Left colon (tissue), 2 donors: ENCODE measurements around the gene TRPM2. TPM values are rescaled to one million over a fixed set of nuclear protein-coding genes. Genes with fewer than 3 reads are reported as not detected.

Source experiments
- ATAC-seq: fragments of 200-7000 bp; cut with Tn5 transposase; one replicate; pipeline ENCODE4 v1.9.1; 2020; ENCODE audit warnings: mild to moderate bottlenecking, moderate library complexity
- DNase-seq, 2 donors: peaks; one replicate each; pipeline ENCODE4 v3.0.0-alpha.2; 2020
- intact Hi-C, 2 donors: fragments of 100-400 bp; cut with DNase I in 1 of 2; cut with micrococcal nuclease in 1 of 2; formaldehyde crosslinking; loops; one replicate each; pipeline versions ENCODE4 v1.11.2 to v1.14.0; 2022; cut with DNase I, micrococcal nuclease
- total RNA-seq, 2 donors: library from RNA; stranded (reverse); fragmentation: NEBNext Ultra II Directional; extraction: Animal tissue kit (Norgen Biotek cat#: 25700); gene quantifications; one replicate each; pipeline ENCODE4 v1.2.1, GENCODE V29; 2021
- donor health status: DM: no; HTN: no; CAD: no.
- donor health status: DM: yes; HTN: yes; CAD: no.

The TRPM2 gene
- total RNA-seq, 2 donors from 2014 or later = 3.3 to 5.4 TPM

DNA sequence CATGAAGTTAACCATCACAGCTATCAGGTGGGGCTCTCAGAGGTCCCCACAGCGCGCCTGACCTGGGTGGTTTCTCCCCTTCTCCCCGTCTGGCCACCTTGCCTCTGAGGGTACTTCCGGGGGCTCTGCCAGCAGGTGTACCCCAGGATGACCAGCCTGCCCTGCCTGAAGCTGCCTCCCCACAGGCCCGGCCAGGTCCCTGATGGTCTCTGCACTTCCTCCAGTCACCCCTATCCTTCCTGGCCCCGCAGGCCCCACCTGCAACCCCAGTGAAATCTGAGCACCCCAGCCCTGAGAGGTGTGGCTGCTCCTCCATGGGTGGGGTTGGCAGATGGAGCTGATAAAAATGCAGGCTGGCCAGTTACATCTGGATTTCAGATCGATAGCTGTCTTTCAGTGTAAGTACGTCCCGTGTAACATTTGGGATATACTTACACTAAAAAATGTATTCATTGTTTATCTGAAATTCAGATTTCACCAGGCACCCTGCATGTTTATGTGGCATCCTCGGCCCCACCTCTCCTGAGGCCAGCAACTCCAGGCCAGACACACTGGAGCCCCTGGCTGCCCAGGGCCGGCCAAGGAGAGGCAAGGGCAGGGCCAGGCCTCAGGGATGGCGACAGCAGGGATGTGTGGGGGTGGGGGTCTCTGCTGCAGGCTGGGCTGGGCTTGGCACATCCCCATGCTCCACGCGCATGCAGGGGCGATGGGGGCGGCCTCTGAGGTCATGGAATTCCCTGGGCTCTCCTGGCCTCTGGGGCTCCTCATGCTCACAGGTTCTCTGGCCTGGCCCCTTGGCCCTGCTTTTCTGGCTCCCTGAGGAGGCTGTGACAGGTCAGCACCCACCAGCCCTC lies 127.0 kb downstream of the TRPM2 start:
- ATAC-seq (no peak), DNase-seq (no peak)
- intact Hi-C loops = loop anchor here in 1 of 2 donors (10.0 kb wide), 1 partner anchor 136 kb away; no protein-coding TSS in a partner anchor

DNA sequence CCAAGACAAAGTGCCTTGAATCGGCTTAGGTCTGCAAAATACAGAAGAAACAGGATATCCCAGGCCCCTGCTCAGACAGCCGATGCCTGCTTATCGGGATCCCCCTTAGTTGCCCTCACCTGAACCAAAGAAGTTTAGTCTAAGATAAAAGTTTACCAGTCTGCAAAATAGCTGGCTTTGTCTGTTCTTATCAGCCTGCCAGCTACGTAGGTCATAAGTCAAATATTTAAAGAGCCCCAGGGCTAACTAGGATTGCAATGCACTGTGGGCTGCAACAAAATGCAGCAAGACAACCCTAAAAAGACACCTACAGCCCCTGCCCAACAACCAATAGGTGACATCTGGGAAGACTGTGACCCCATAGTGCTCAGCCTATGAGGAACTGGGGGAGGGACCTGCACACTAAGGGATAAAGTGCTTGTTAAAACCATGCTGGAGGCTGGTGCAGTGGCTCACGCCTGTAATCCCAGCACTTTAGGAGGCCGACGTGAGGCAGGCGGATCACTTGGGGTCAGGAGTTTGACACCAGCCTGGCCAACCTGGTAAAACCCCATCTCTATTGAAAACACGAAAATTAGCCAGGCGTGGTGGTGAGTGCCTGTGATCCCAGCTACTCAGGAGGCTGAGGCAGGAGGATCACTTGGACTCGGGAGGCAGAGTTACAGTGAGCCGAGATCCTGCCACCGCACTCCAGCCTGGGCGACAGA lies 129.3 kb downstream of the TRPM2 start:
- intact Hi-C loops = loop anchor here in 1 of 2 donors (10.0 kb wide), 1 partner anchor 138 kb away; no protein-coding TSS in a partner anchor
- ATAC-seq = no peak
- DNase-seq = no peak

DNA sequence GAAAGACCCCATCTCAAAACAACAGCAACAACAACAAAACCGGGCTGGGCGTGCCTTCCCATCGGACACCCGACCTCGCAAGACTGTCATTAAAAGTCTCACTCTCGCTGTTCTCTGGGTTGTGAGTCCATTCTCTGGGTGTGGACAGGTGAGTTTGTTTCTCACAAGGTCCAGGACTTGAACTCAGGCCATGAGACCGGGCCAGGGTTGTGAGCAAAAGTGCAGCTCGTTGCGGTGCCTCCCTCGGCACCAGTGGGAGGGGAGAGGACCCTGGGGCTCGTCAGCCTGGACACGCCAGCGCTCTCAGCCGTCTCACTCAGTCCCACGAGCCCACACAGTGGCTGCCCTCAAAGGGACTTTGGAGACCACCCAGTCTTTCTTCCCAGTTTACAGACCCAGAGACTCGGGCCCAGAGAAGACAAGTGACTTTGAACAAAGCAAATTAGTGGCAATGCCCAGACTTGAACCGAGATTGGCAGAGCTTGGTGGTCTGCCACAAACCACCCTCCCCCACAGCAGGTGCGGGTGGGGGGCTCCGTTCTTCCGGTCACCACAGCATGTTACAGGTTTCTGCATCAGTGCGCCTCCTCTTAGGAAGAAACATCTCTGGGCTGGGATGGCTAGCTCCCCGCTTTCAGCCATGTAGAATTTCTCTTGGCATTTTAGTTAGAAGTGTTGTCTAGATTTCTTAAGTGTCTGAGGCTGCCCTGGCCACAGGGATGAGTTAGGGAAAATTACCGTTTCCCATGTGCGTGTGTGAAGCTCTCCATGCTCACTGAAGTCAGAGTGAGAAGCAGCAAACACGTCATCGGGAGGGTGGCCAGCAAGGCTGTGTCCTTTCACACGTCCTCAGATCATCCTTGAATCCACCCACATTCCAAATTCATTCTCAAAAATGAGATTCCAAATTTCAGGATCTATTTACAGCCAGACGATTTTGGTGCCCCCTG lies 130.1 kb downstream of the TRPM2 start:
- ATAC-seq = no peak
- intact Hi-C loops = loop anchor here in 1 of 2 donors (10.0 kb wide), 1 partner anchor 139 kb away; no protein-coding TSS in a partner anchor

DNA sequence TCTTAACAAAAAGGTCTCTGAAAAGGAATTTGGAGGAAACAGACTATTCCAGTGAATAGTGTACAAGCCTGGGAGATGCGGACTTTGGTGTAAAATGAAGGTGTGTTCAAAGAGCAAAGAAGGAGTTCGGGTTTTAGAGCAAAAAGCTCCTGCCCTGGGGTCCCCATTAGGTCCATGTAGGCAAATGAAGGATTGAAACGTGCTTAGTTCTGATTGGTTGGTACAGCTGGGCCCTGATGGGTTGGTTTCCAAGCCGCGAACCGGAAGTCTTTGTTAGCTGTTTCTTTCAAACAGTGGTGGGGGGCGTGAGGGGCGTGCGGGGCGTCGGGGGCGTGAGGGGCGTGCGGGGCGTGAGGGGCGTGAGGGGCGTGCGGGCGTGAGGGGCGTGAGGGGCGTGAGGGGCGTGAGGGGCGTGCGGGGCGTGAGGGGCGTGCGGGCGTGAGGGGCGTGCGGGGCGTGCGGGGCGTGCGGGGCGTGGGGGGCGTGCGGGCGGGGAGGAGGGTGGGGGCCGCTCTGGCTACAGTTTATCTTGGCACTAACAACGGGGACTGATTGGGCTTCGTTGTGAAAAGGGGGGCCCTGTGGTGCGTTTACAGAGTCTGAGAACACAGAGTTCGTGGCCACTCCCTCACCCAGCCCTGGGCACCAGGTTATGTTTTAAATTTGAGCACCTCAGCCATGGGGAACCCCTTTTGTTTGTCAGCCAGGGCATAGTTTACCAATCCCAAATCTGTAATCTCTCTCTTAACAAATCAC lies 131.3 kb downstream of the TRPM2 start:
- DNase-seq (no peak), ATAC-seq (no peak)
- intact Hi-C loops = loop anchor here in 1 of 2 donors (10.0 kb wide), 1 partner anchor 140 kb away; no protein-coding TSS in a partner anchor

More for the DNA sequence above, 130.1 kb downstream of the TRPM2 start:
- no peak for DNase-seq

DNA sequence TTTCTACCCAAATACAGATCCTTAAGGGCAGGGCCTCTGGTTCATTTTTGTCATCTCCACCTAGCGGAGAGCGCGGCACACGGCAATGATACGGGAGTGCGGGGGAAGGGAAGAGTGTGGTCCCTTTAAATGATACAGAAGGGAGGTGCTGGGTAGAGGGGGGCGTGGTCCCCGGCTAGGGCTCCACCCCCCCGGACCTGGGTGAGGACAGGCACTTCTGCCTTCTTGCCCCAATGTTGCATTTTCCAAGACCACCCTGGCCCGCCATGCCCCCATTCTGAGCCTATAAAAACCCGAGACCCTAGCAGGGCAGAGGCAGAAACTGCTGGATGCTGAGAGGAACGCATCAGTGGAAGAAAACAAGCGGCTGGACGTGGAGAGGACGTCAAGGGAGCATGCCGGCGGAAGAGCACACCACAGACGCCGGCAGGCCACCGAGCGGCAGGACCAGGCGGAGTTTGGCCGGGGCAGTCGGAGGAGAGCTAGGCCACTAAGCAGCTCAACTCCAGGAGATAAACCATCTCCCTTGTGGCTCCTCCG lies 131.9 kb downstream of the TRPM2 start:
- DNase-seq (peak in 1 of 2 donors; percentile 38), ATAC-seq (peak; percentile 76)
- intact Hi-C loops = loop anchor here in 1 of 2 donors (10.0 kb wide), 1 partner anchor 141 kb away; no protein-coding TSS in a partner anchor

DNA sequence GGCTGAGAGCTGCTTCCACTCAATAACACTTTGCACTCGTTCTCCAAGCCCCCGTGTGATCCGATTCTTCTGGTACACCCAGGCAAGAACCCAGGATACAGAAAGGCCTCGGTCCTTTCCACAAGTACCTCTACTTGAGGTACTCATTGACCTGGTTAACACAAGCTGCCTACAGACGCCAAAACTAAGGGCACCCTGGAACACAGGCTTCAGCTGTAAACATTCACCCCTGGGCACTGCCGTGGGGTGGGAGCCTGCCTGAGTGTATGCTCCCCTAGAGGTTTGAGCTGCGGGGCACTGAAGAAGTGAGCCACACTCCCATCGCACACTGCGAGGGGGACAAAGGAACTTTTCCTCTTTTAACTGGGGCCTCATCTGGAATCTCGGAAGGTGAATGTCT lies 132.4 kb downstream of the TRPM2 start:
- ATAC-seq (no peak), DNase-seq (no peak)
- intact Hi-C loops = loop anchor here in 1 of 2 donors (10.0 kb wide), 1 partner anchor 141 kb away; no protein-coding TSS in a partner anchor

DNA sequence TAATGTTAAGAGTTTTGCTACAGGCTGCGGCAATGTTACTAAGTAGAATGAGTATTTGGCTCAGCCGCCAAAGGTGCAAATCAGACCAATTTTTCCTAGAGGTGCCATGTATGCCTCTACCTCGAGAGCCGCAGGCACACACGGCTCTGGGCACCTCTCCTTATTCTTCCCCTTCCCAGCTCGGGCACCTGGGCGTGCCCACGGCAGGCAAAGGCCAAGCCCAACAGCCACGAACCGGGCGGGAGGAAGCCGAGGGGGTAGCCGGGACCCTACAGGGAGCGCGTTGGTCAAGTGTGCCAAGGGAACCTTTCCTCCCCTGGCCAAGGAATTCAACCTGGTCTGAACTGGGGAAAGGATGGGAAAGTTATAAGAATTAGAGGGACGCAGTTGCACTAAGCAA lies 132.9 kb downstream of the TRPM2 start:
- peak; percentile 35 for ATAC-seq
- intact Hi-C loops = loop anchor here in 1 of 2 donors (10.0 kb wide), 1 partner anchor 142 kb away; no protein-coding TSS in a partner anchor
- DNase-seq = no peak

DNA sequence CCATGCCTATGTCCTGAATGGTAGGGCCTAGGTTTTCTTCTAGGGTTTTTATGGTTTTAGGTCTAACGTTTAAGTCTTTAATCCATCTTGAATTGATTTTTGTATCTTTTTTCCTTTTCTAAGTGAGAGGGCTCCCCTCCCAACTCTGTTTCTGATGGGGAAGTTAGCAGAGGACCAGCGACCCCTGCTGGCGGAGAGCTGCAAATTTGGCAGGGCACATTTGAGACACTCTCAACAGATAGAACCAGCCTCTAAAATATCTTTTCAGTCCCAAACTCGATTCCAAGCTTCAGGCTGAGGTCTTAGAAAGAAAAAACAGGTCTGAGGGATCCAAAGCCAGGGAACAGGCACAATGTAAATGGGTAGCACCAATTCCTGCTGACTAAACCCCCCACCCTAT lies 134.4 kb downstream of the TRPM2 start:
- DNase-seq (no peak), ATAC-seq (no peak)
- intact Hi-C loops = loop anchor here in 1 of 2 donors (10.0 kb wide), 1 partner anchor 143 kb away; no protein-coding TSS in a partner anchor

DNA sequence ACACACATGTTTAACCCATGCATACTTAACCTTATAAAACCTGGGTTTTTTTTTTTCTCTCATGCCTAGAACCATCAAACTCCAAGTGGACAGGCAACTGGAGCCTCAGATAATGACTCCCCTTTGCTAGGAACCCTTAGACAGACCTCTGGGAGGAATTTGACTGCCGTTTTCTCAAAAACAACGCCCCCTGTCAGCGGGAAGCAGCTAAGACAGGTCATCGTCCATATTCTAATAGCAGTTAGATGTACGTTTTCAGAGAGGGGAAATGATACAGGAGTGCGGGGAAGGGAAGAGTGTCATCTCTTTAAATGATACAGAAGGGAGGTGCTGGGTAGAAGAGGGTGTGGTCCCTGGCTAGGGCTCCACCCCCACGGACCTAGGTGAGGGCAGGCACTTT lies 136.5 kb downstream of the TRPM2 start:
- ATAC-seq = no peak
- no peak for DNase-seq
- intact Hi-C loops = loop anchor here in 1 of 2 donors (10.0 kb wide), 1 partner anchor 145 kb away; no protein-coding TSS in a partner anchor

DNA sequence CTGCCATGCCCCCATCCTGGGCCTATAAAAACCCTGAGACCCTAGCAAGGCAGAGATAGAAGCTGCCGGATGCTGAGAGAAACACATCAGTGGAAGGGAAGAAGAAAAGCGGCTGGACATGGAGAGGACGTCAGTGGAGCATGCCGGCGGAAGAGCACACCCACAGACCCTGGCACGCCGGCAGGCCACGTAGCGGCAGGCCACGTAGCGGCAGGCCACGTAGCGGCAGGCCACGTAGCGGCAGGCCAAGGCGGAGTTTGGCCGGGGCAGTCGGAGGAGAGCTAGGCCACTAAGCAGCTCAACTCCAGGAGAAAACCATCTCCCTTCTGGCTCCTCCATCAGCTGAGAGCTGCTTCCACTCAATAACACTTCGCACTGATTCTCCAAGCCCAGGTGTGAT lies 137.0 kb downstream of the TRPM2 start:
- DNase-seq = no peak
- ATAC-seq = no peak
- intact Hi-C loops = no loop called here

DNA sequence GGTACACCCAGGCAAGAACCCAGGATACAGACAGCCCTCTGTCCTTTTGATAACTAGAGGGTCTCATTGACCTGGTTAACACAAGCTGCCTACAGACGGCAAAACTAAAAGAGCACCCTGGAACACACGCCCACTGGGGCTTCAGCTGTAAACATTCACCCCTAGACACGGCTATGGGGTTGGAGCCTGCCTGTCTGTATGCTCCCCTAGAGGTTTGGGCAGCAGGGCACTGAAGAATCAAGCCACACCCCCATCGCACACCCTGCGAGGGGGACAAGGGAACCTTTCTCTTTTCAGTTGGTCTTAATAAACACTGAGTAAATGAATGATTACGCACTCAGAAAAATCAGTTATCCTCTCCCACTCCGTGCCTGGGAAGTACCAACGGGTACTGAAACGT lies 137.4 kb downstream of the TRPM2 start:
- ATAC-seq (no peak), DNase-seq (no peak)
- intact Hi-C loops = no loop called here

Other genes starting within 250 kb of the TRPM2 start
- 1 to 10 TPM; 1.7 to 7.2 TPM for gene PWP2, start 246.2 kb upstream of the TRPM2 start, total RNA-seq
- gene GATD3, start 219.9 kb upstream of the TRPM2 start, total RNA-seq = 10 to 100 TPM; 13.1 to 17.5 TPM
- 1 to 10 TPM; 3.2 to 5.0 TPM for gene ICOSLG, start 112.7 kb upstream of the TRPM2 start, total RNA-seq
- not detected for gene DNMT3L, start 91.7 kb upstream of the TRPM2 start, total RNA-seq
- under 1 TPM; 0.18 to 0.20 TPM for gene AIRE, start 67.7 kb upstream of the TRPM2 start, total RNA-seq
- gene PFKL, start 53.6 kb upstream of the TRPM2 start, total RNA-seq = 100 to 1,000 TPM; 239 to 245 TPM
- gene CFAP410, start 14.2 kb upstream of the TRPM2 start, total RNA-seq = 10 to 100 TPM; 21.4 to 24.7 TPM
- 1 to 10 TPM; 2.5 to 3.5 TPM for gene LRRC3, start 101.9 kb downstream of the TRPM2 start, total RNA-seq
- gene KRTAP10-1, start 186.6 kb downstream of the TRPM2 start, total RNA-seq = not detected
- not detected for gene KRTAP10-2, start 197.9 kb downstream of the TRPM2 start, total RNA-seq
- not detected for gene KRTAP10-3, start 205.2 kb downstream of the TRPM2 start, total RNA-seq
- gene KRTAP10-4, start 220.1 kb downstream of the TRPM2 start, total RNA-seq = not detected
- not detected for gene KRTAP10-5, start 227.0 kb downstream of the TRPM2 start, total RNA-seq
- not detected for gene KRTAP10-6, start 238.9 kb downstream of the TRPM2 start, total RNA-seq
- not detected for gene KRTAP10-7, start 247.0 kb downstream of the TRPM2 start, total RNA-seq